Keratinocyte (primary cell): ENCODE results near the gene GOLM1.

Experiments used
- EZH2 ChIP-seq: IDR thresholded peaks from one replicate; pipeline ENCODE4 v1.6.1; 2012; ENCODE audit warnings: inconsistent platforms, mild to moderate bottlenecking, low read length, moderate library complexity
- TF ChIP-seq, protein P1 (sequence below), 3 experiments: IDR thresholded peaks in 1 of 3; conservative IDR thresholded peaks in 1 of 3; optimal IDR thresholded peaks in 1 of 3; 2 replicates in 2 of 3; 3 replicates in 1 of 3; pipeline versions ENCODE3 to v1.5.1; 2011; ENCODE audit warnings: low read length in 3 of 3, mild to moderate bottlenecking in 3 of 3, moderate library complexity in 2 of 3, control low read depth in 1 of 3, inconsistent platforms in 1 of 3; ENCODE audit not compliant: insufficient read depth in 2 of 3; ENCODE audit errors: extremely low read depth in 1 of 3

DNA sequence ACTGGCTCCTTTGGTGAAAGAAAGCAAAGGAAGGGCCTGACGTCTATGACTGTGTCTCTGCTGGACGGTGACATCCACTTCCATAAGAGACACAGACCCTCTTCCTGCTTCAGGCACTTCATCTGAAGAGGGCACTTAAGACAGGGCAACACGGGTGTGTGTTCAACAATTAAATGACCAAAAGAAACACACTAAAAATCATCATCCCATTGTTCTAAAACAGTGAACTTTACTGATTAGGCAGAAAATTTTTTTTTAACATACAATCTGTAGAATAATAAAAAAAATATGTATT lies 58.5 kb downstream of the GOLM1 start:
- TF ChIP-seq, protein P1, sequence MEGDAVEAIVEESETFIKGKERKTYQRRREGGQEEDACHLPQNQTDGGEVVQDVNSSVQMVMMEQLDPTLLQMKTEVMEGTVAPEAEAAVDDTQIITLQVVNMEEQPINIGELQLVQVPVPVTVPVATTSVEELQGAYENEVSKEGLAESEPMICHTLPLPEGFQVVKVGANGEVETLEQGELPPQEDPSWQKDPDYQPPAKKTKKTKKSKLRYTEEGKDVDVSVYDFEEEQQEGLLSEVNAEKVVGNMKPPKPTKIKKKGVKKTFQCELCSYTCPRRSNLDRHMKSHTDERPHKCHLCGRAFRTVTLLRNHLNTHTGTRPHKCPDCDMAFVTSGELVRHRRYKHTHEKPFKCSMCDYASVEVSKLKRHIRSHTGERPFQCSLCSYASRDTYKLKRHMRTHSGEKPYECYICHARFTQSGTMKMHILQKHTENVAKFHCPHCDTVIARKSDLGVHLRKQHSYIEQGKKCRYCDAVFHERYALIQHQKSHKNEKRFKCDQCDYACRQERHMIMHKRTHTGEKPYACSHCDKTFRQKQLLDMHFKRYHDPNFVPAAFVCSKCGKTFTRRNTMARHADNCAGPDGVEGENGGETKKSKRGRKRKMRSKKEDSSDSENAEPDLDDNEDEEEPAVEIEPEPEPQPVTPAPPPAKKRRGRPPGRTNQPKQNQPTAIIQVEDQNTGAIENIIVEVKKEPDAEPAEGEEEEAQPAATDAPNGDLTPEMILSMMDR (optimal IDR thresholded peaks at IDR 0.05 in 1 of 3, IDR thresholded peaks at IDR 0.05 in 1 of 3, conservative IDR thresholded peaks at IDR 0.05 in 1 of 3; ENCODE audit: extremely low read depth in 1 of 3, insufficient read depth in 2 of 3, low read length in 3 of 3) = no peak
- TF ChIP-seq EZH2 = no peak
